ENCODE data around the gene KNOP1.
"Not testable (repeated sequence)": the region's sequence is repeated elsewhere in the genome, so short reads cannot be mapped to it uniquely, and the experiment has no call there.

The KNOP1 gene

GRCh38 chr16:19683453-19684236, 34.4 kb downstream of the KNOP1 start:
- no peak for DNase-seq (ENCODE audit: low read depth)

GRCh38 chr16:19681637-19682036, 36.4 kb downstream of the KNOP1 start:
- DNase-seq (ENCODE audit: low read depth), result no peak

GRCh38 chr16:19680881-19681340, 37.1 kb downstream of the KNOP1 start:
- DNase-seq (ENCODE audit: low read depth), result no peak

GRCh38 chr16:19679281-19679680, 38.7 kb downstream of the KNOP1 start:
- not testable (repeated sequence) for DNase-seq (ENCODE audit: low read depth)

GRCh38 chr16:19678804-19679203, 39.2 kb downstream of the KNOP1 start:
- DNase-seq (ENCODE audit: low read depth), result no peak

- no peak for DNase-seq (ENCODE audit: low read depth)
Measured at GRCh38 chr16:19677402-19677801, 40.6 kb downstream of the KNOP1 start.

- DNase-seq (ENCODE audit: low read depth), result no peak
Measured at GRCh38 chr16:19674485-19674884, 43.5 kb downstream of the KNOP1 start.

GRCh38 chr16:19672378-19672777, 45.6 kb downstream of the KNOP1 start:
- no peak for DNase-seq (ENCODE audit: low read depth)

- no peak for DNase-seq (ENCODE audit: low read depth)
Measured at GRCh38 chr16:19666477-19666876, 51.5 kb downstream of the KNOP1 start.

- not testable (repeated sequence) for DNase-seq (ENCODE audit: low read depth)
Measured at GRCh38 chr16:19665313-19665712, 52.7 kb downstream of the KNOP1 start.

GRCh38 chr16:19664166-19664565, 53.9 kb downstream of the KNOP1 start:
- DNase-seq (ENCODE audit: low read depth), result no peak

GRCh38 chr16:19662351-19662750, 55.7 kb downstream of the KNOP1 start:
- DNase-seq (ENCODE audit: low read depth), result no peak

GRCh38 chr16:19660432-19660831, 57.6 kb downstream of the KNOP1 start:
- DNase-seq (ENCODE audit: low read depth), result no peak

- no peak for DNase-seq (ENCODE audit: low read depth)
Measured at GRCh38 chr16:19659554-19659953, 58.5 kb downstream of the KNOP1 start.

- no peak for DNase-seq (ENCODE audit: low read depth)
Measured at GRCh38 chr16:19657831-19658230, 60.2 kb downstream of the KNOP1 start.

- DNase-seq (ENCODE audit: low read depth), result no peak
Measured at GRCh38 chr16:19655242-19655777, 62.7 kb downstream of the KNOP1 start.

- no peak for DNase-seq (ENCODE audit: low read depth)
Measured at GRCh38 chr16:19654147-19654546, 63.9 kb downstream of the KNOP1 start.

All from non-pigmented ciliary epithelial cell (primary cell).